ENCODE data around the gene RBP3.

DNA sequence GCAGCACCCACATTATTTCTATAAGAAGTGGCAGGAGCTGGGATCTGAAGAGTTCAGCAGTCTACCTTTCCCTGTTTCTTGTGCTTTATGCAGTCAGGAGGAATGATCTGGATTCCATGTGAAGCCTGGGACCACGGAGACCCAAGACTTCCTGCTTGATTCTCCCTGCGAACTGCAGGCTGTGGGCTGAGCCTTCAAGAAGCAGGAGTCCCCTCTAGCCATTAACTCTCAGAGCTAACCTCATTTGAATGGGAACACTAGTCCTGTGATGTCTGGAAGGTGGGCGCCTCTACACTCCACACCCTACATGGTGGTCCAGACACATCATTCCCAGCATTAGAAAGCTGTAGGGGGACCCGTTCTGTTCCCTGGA is 874 bp upstream of the RBP3 start:
- TF ChIP-seq, protein P1, sequence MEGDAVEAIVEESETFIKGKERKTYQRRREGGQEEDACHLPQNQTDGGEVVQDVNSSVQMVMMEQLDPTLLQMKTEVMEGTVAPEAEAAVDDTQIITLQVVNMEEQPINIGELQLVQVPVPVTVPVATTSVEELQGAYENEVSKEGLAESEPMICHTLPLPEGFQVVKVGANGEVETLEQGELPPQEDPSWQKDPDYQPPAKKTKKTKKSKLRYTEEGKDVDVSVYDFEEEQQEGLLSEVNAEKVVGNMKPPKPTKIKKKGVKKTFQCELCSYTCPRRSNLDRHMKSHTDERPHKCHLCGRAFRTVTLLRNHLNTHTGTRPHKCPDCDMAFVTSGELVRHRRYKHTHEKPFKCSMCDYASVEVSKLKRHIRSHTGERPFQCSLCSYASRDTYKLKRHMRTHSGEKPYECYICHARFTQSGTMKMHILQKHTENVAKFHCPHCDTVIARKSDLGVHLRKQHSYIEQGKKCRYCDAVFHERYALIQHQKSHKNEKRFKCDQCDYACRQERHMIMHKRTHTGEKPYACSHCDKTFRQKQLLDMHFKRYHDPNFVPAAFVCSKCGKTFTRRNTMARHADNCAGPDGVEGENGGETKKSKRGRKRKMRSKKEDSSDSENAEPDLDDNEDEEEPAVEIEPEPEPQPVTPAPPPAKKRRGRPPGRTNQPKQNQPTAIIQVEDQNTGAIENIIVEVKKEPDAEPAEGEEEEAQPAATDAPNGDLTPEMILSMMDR (IDR thresholded peaks at IDR 0.05 in 8 of 11, conservative IDR thresholded peaks at IDR 0.05 in 3 of 11) = no peak
- no peak for TF ChIP-seq POLR2A (IDR thresholded peaks at IDR 0.05)
